ENCODE data around the gene KIF3B.
"Not testable (repeated sequence)": the region's sequence is repeated elsewhere in the genome, so short reads cannot be mapped to it uniquely, and the experiment has no call there.

The KIF3B gene

GRCh38 chr20:32325706-32326503 is 48.5 kb downstream of the KIF3B start:
- H3K9me3 Mint-ChIP-seq, result no peaks in the 10 kb centered on the region
- peak overlapping the region in 1 of 2 donors; percentile 19 for H3K27ac Mint-ChIP-seq
- H3K4me1 Mint-ChIP-seq, result no peaks in the 10 kb centered on the region
- DNase-seq, result no peak
- H3K4me3 Mint-ChIP-seq, result no peak overlapping the region
- no peak for ATAC-seq
- no peaks in the 10 kb centered on the region for H3K27me3 Mint-ChIP-seq

GRCh38 chr20:32326504-32326845 is 49.0 kb downstream of the KIF3B start:
- Mint-ChIP-seq H3K4me1 (peaks cover under 1% of the 10 kb centered on the region), H3K27me3 (no peaks in the 10 kb centered on the region), H3K4me3 (no peak overlapping the region), H3K9me3 (no peaks in the 10 kb centered on the region), H3K27ac (peak overlapping the region in 1 of 2 donors; percentile 19)
- ATAC-seq (no peak), DNase-seq (no peak)

GRCh38 chr20:32327087-32327681 is 49.7 kb downstream of the KIF3B start:
- Mint-ChIP-seq H3K4me3 (no peak overlapping the region), H3K9me3 (no peaks in the 10 kb centered on the region), H3K4me1 (peaks cover 8% of the 10 kb centered on the region), H3K27ac (no peak overlapping the region), H3K27me3 (no peaks in the 10 kb centered on the region)
- ATAC-seq, result no peak
- no peak for DNase-seq

- Mint-ChIP-seq H3K4me3 (no peak overlapping the region), H3K27me3 (no peaks in the 10 kb centered on the region), H3K27ac (no peak overlapping the region), H3K4me1 (peaks cover 35% of the 10 kb centered on the region), H3K9me3 (no peaks in the 10 kb centered on the region)
- ATAC-seq (no peak), DNase-seq (no peak)
These were observed 52.5 kb downstream of the KIF3B start for GRCh38 chr20:32329817-32330554.

- Mint-ChIP-seq H3K9me3 (no peaks in the 10 kb centered on the region), H3K27me3 (no peaks in the 10 kb centered on the region), H3K27ac (no peak overlapping the region), H3K4me1 (peaks cover 35% of the 10 kb centered on the region), H3K4me3 (no peak overlapping the region)
- DNase-seq (no peak), ATAC-seq (no peak)
These were observed 53.1 kb downstream of the KIF3B start for GRCh38 chr20:32330555-32330897.

GRCh38 chr20:32332614-32333013 is 55.2 kb downstream of the KIF3B start:
- Mint-ChIP-seq H3K4me3 (peak overlapping the region; percentile 1 to 17), H3K27me3 (no peaks in the 10 kb centered on the region), H3K4me1 (peaks cover 42% of the 10 kb centered on the region), H3K27ac (peak overlapping the region in 1 of 2 donors; percentile 37), H3K9me3 (no peaks in the 10 kb centered on the region)
- ATAC-seq (no peak), DNase-seq (no peak)

GRCh38 chr20:32333181-32333987 is 55.9 kb downstream of the KIF3B start:
- peak overlapping the region; percentile 19 to 54 for H3K4me3 Mint-ChIP-seq
- ATAC-seq (peak; percentile 98), DNase-seq (peak; percentile 12 to 67)
- H3K27me3 Mint-ChIP-seq, result no peaks in the 10 kb centered on the region
- H3K9me3 Mint-ChIP-seq, result no peaks in the 10 kb centered on the region
- H3K27ac Mint-ChIP-seq, result peak overlapping the region; percentile 86 to 95
- peaks cover 42% of the 10 kb centered on the region for H3K4me1 Mint-ChIP-seq

GRCh38 chr20:32333988-32334885 is 56.8 kb downstream of the KIF3B start:
- ATAC-seq, result peak; percentile 61
- Mint-ChIP-seq H3K9me3 (no peaks in the 10 kb centered on the region), H3K4me1 (peaks cover 47% of the 10 kb centered on the region), H3K27me3 (no peaks in the 10 kb centered on the region), H3K4me3 (peak overlapping the region; percentile 13 to 54), H3K27ac (peak overlapping the region; percentile 15 to 86)
- peak in 1 of 2 donors; percentile 34 for DNase-seq

GRCh38 chr20:32336918-32337347 is 59.5 kb downstream of the KIF3B start:
- no peak for DNase-seq
- H3K27me3 Mint-ChIP-seq, result no peaks in the 10 kb centered on the region
- H3K4me1 Mint-ChIP-seq, result peaks cover 48% of the 10 kb centered on the region
- no peak for ATAC-seq
- no peak overlapping the region for H3K27ac Mint-ChIP-seq
- no peaks in the 10 kb centered on the region for H3K9me3 Mint-ChIP-seq
- no peak overlapping the region for H3K4me3 Mint-ChIP-seq

GRCh38 chr20:32337937-32338661 is 60.6 kb downstream of the KIF3B start:
- H3K27ac Mint-ChIP-seq, result no peak overlapping the region

GRCh38 chr20:32338665-32339064 is 61.2 kb downstream of the KIF3B start:
- no peak overlapping the region for H3K27ac Mint-ChIP-seq
- ATAC-seq (no peak), DNase-seq (no peak)
- H3K27me3 Mint-ChIP-seq, result no peaks in the 10 kb centered on the region
- no peak overlapping the region for H3K4me3 Mint-ChIP-seq
- peaks cover 37% of the 10 kb centered on the region for H3K4me1 Mint-ChIP-seq
- H3K9me3 Mint-ChIP-seq, result no peaks in the 10 kb centered on the region

More at GRCh38 chr20:32337937-32338661, 60.6 kb downstream of the KIF3B start:
- Mint-ChIP-seq H3K9me3 (no peaks in the 10 kb centered on the region), H3K27me3 (no peaks in the 10 kb centered on the region), H3K4me1 (peaks cover 42% of the 10 kb centered on the region), H3K4me3 (no peak overlapping the region)
- ATAC-seq (no peak), DNase-seq (no peak)

GRCh38 chr20:32339116-32339515 is 61.7 kb downstream of the KIF3B start:
- H3K9me3 Mint-ChIP-seq, result no peaks in the 10 kb centered on the region
- no peak overlapping the region for H3K4me3 Mint-ChIP-seq
- H3K27me3 Mint-ChIP-seq, result no peaks in the 10 kb centered on the region
- H3K27ac Mint-ChIP-seq, result no peak overlapping the region
- peaks cover 32% of the 10 kb centered on the region for H3K4me1 Mint-ChIP-seq
- DNase-seq, result no peak
- no peak for ATAC-seq

- DNase-seq, H3K27me3 Mint-ChIP-seq, H3K4me3 Mint-ChIP-seq, ATAC-seq, H3K9me3 Mint-ChIP-seq, H3K27ac Mint-ChIP-seq: not testable (repeated sequence)
- H3K4me1 Mint-ChIP-seq, result peaks cover 29% of the 10 kb centered on the region
These were observed 63.6 kb downstream of the KIF3B start for GRCh38 chr20:32341053-32341452.

- Mint-ChIP-seq H3K27me3 (no peaks in the 10 kb centered on the region), H3K4me1 (peaks cover 22% of the 10 kb centered on the region), H3K27ac (no peak overlapping the region), H3K4me3 (no peak overlapping the region), H3K9me3 (no peaks in the 10 kb centered on the region)
- ATAC-seq (no peak), DNase-seq (no peak)
These were observed 66.0 kb downstream of the KIF3B start for GRCh38 chr20:32343439-32343838.

Measured in stimulated activated naive CD8-positive, alpha-beta T cell treated with anti-CD3 and anti-CD28 coated beads, Interleukin-15, amount 100 ng/mL, for 72 hours (primary cell).